Cerebellar nuclear complex (tissue), 1 donor: ENCODE results near the gene PRR5L.
A peak's percentile ranks its signal among the peaks of the same experiment; 100 is the strongest.
"Not testable (repeated sequence)": the region's sequence is repeated elsewhere in the genome, so short reads cannot be mapped to it uniquely, and the experiment has no call there.

Experiments
- DNase-seq, 2 experiments: peaks; one replicate each; lab custom pipeline; 2025; lab: John Stamatoyannopoulos, UW

The PRR5L gene

GRCh38 chr11:36280531-36280930 is 15.6 kb upstream of the PRR5L start:
- DNase-seq = no peak

- DNase-seq = no peak
Observed at GRCh38 chr11:36281850-36282249, 14.2 kb upstream of the PRR5L start.

GRCh38 chr11:36282926-36283325 is 13.2 kb upstream of the PRR5L start:
- DNase-seq = no peak

- no peak for DNase-seq
Observed at GRCh38 chr11:36288442-36289225, 7.5 kb upstream of the PRR5L start.

GRCh38 chr11:36289226-36289852 is 6.7 kb upstream of the PRR5L start, which contains the start of gene COMMD9:
Gene COMMD9, minus strand, starts transcription at chr11:36289424. Its CDS starts 12 bp downstream, at chr11:36289412.
- peak; percentile 10 to 73 for DNase-seq

GRCh38 chr11:36292311-36292722 is 3.8 kb upstream of the PRR5L start:
- no peak for DNase-seq

GRCh38 chr11:36296884-36297543 is 926 bp downstream of the PRR5L start:
- DNase-seq = no peak

GRCh38 chr11:36300650-36301049 is 4.6 kb downstream of the PRR5L start:
- peak in 1 of 2 experiments; percentile 26 for DNase-seq

GRCh38 chr11:36304351-36304750 is 8.3 kb downstream of the PRR5L start:
- DNase-seq = no peak

- no peak for DNase-seq
Observed at GRCh38 chr11:36305047-36305446, 9.0 kb downstream of the PRR5L start.

GRCh38 chr11:36306888-36307287 is 10.8 kb downstream of the PRR5L start:
- no peak for DNase-seq

- no peak for DNase-seq
Observed at GRCh38 chr11:36308577-36308976, 12.5 kb downstream of the PRR5L start.

GRCh38 chr11:36309779-36310178 is 13.7 kb downstream of the PRR5L start:
- no peak for DNase-seq

- DNase-seq = no peak
Observed at GRCh38 chr11:36311926-36312595, 16.0 kb downstream of the PRR5L start.

- no peak for DNase-seq
Observed at GRCh38 chr11:36312611-36313472, 16.8 kb downstream of the PRR5L start.

GRCh38 chr11:36313750-36314433 is 17.8 kb downstream of the PRR5L start:
- no peak for DNase-seq

GRCh38 chr11:36314434-36314767 is 18.3 kb downstream of the PRR5L start:
- no peak for DNase-seq

GRCh38 chr11:36316049-36316448 is 20.0 kb downstream of the PRR5L start:
- no peak for DNase-seq

GRCh38 chr11:36317992-36318391 is 21.9 kb downstream of the PRR5L start:
- no peak for DNase-seq

- not testable (repeated sequence) for DNase-seq
Observed at GRCh38 chr11:36324956-36325355, 28.9 kb downstream of the PRR5L start.

GRCh38 chr11:36325403-36325802 is 29.3 kb downstream of the PRR5L start:
- DNase-seq = not testable (repeated sequence)
